BLaER1 (cell line): ENCODE results near the gene AJM1.
"Not testable (repeated sequence)": the region's sequence is repeated elsewhere in the genome, so short reads cannot be mapped to it uniquely, and the experiment has no call there.

Experiments used
- H3K27ac ChIP-seq: shearing (Covaris generic); formaldehyde crosslinking; 2 replicates; pipeline ENCODE4 v1.8.1; 2022
- H3K27me3 ChIP-seq: shearing (Covaris generic); formaldehyde crosslinking; 2 replicates; pipeline ENCODE4 v1.8.1; 2022
- H3K36me3 ChIP-seq: shearing (Covaris generic); formaldehyde crosslinking; 2 replicates; pipeline ENCODE4 v1.8.1; 2022
- H3K4me1 ChIP-seq: shearing (Covaris generic); formaldehyde crosslinking; 2 replicates; pipeline ENCODE4 v1.8.1; 2022
- H3K4me2 ChIP-seq: shearing (Covaris generic); formaldehyde crosslinking; 2 replicates; pipeline ENCODE4 v1.8.1; 2022
- H3K4me3 ChIP-seq: shearing (Covaris generic); formaldehyde crosslinking; 2 replicates; pipeline ENCODE4 v1.8.1; 2022
- H3K9ac ChIP-seq: shearing (Covaris generic); formaldehyde crosslinking; 2 replicates; pipeline ENCODE4 v1.8.1; 2022
- H3K9me3 ChIP-seq: shearing (Covaris generic); formaldehyde crosslinking; 2 replicates; pipeline ENCODE4 v1.8.1; 2022
- H4K20me1 ChIP-seq: shearing (Covaris generic); formaldehyde crosslinking; 2 replicates; pipeline ENCODE4 v1.8.1; 2022
- Cebpa-rat ChIP-seq: shearing (Covaris generic); IDR thresholded peaks from 2 replicates; pipeline ENCODE4 v1.8.1; 2022

Gene AJM1

GRCh38 chr9:136842380-136842948, at the start of gene AJM1:
Gene AJM1, plus strand, starts transcription at chr9:136842478. Its CDS starts 1,937 bp downstream, at chr9:136844415.
- H3K4me2 ChIP-seq: peak within 1 kb of the TSS; percentile 93
- H4K20me1 ChIP-seq: peaks cover 52% of the 10 kb centered on the region
- H3K9ac ChIP-seq: peak within 1 kb of the TSS; percentile 53; the same call in 1 of the 2 replicates
- H3K4me3 ChIP-seq: peak within 1 kb of the TSS; percentile 63
- H3K4me1 ChIP-seq: peaks cover 51% of the 10 kb centered on the region
- H3K27ac ChIP-seq: peak within 1 kb of the TSS; percentile 50; the same call in 1 of the 2 replicates
- H3K27me3 ChIP-seq: peaks cover 33% of the 10 kb centered on the region
- H3K36me3 ChIP-seq: peaks cover 35% of the 10 kb centered on the region
- peaks cover 18% of the 10 kb centered on the region; the same call in 1 of the 2 replicates for H3K9me3 ChIP-seq

GRCh38 chr9:136793086-136793946, 49.0 kb upstream of the AJM1 start:
- H3K27me3 ChIP-seq: no peaks in the 10 kb centered on the region
- peaks cover 76% of the 10 kb centered on the region for H3K4me1 ChIP-seq
- H4K20me1 ChIP-seq: peaks cover 17% of the 10 kb centered on the region
- no peak for TF ChIP-seq Cebpa-rat
- H3K9ac ChIP-seq: no peak overlapping the region; the same call in 1 of the 2 replicates
- H3K27ac ChIP-seq: no peak overlapping the region
- peaks cover 21% of the 10 kb centered on the region; the same call in 1 of the 2 replicates for H3K36me3 ChIP-seq
- H3K4me3 ChIP-seq: no peak overlapping the region
- H3K4me2 ChIP-seq: 0 out of 2 replicates have a peak overlapping the region, but pooled peaks have one; percentile 3
- H3K9me3 ChIP-seq: no peaks in the 10 kb centered on the region

- Histone ChIP-seq H3K4me1 (peaks cover 74% of the 10 kb centered on the region), H3K27me3 (peaks cover 7% of the 10 kb centered on the region), H3K36me3 (peaks cover 21% of the 10 kb centered on the region; the same call in 1 of the 2 replicates), H4K20me1 (peaks cover 23% of the 10 kb centered on the region), H3K9ac (no peak overlapping the region; the same call in 1 of the 2 replicates), H3K27ac (no peak overlapping the region), H3K4me2 (no peak overlapping the region), H3K4me3 (no peak overlapping the region), H3K9me3 (no peaks in the 10 kb centered on the region)
- TF ChIP-seq Cebpa-rat: no peak
These were observed 47.8 kb upstream of the AJM1 start for GRCh38 chr9:136794281-136794999.

- Histone ChIP-seq H3K36me3 (peaks cover 21% of the 10 kb centered on the region; the same call in 1 of the 2 replicates), H3K27ac (no peak overlapping the region), H3K9ac (no peak overlapping the region; the same call in 1 of the 2 replicates), H3K4me3 (no peak overlapping the region), H4K20me1 (peaks cover 23% of the 10 kb centered on the region), H3K4me1 (peaks cover 75% of the 10 kb centered on the region), H3K4me2 (0 out of 2 replicates have a peak overlapping the region, but pooled peaks have one; percentile 73), H3K27me3 (peaks cover 8% of the 10 kb centered on the region), H3K9me3 (no peaks in the 10 kb centered on the region)
- no peak for TF ChIP-seq Cebpa-rat
These were observed 47.3 kb upstream of the AJM1 start for GRCh38 chr9:136795000-136795348.

- TF ChIP-seq Cebpa-rat: no peak
- Histone ChIP-seq H3K27me3 (peaks cover 8% of the 10 kb centered on the region), H3K9me3 (no peaks in the 10 kb centered on the region), H3K36me3 (peaks cover 21% of the 10 kb centered on the region; the same call in 1 of the 2 replicates), H3K27ac (no peak within 1 kb of the TSS), H4K20me1 (peaks cover 27% of the 10 kb centered on the region), H3K9ac (peak within 1 kb of the TSS; percentile 31; the same call in 1 of the 2 replicates), H3K4me2 (peak within 1 kb of the TSS; percentile 73), H3K4me3 (no peak within 1 kb of the TSS), H3K4me1 (peaks cover 78% of the 10 kb centered on the region)
These were observed 46.0 kb upstream of the AJM1 start, which contains the start of gene CCDC183 for GRCh38 chr9:136796238-136796774. Gene CCDC183, plus strand, starts transcription at chr9:136796338. Its CDS starts 60 bp downstream, at chr9:136796398.

- Histone ChIP-seq H3K4me1 (peaks cover 79% of the 10 kb centered on the region), H3K36me3 (peaks cover 21% of the 10 kb centered on the region; the same call in 1 of the 2 replicates), H3K4me2 (peak overlapping the region; percentile 73), H4K20me1 (peaks cover 27% of the 10 kb centered on the region)
- not testable (repeated sequence) for H3K27ac ChIP-seq, H3K9ac ChIP-seq, H3K4me3 ChIP-seq, H3K27me3 ChIP-seq, H3K9me3 ChIP-seq
These were observed 45.4 kb upstream of the AJM1 start for GRCh38 chr9:136796775-136797347.

GRCh38 chr9:136798708-136799078, 43.6 kb upstream of the AJM1 start:
- Histone ChIP-seq H3K4me2 (peak overlapping the region; percentile 92), H3K4me3 (no peak overlapping the region), H3K27ac (no peak overlapping the region), H3K9me3 (no peaks in the 10 kb centered on the region), H3K9ac (no peak overlapping the region), H3K4me1 (peaks cover 67% of the 10 kb centered on the region), H3K36me3 (peaks cover 13% of the 10 kb centered on the region; the same call in 1 of the 2 replicates), H4K20me1 (peaks cover 10% of the 10 kb centered on the region), H3K27me3 (peaks cover 8% of the 10 kb centered on the region)
- no peak for TF ChIP-seq Cebpa-rat

- peaks cover 10% of the 10 kb centered on the region for H4K20me1 ChIP-seq
- peaks cover 8% of the 10 kb centered on the region for H3K27me3 ChIP-seq
- H3K9me3 ChIP-seq: no peaks in the 10 kb centered on the region
- H3K4me2 ChIP-seq: peak overlapping the region; percentile 92
- no peak for TF ChIP-seq Cebpa-rat
- peaks cover 65% of the 10 kb centered on the region for H3K4me1 ChIP-seq
- H3K9ac ChIP-seq: peak overlapping the region; percentile 57
- peak overlapping the region; percentile 62 for H3K4me3 ChIP-seq
- H3K36me3 ChIP-seq: peaks cover 14% of the 10 kb centered on the region; the same call in 1 of the 2 replicates
- H3K27ac ChIP-seq: peak overlapping the region; percentile 64; the same call in 1 of the 2 replicates
These were observed 43.0 kb upstream of the AJM1 start for GRCh38 chr9:136799079-136799853.
